Tibial nerve (tissue), 4 donors: ENCODE measurements around the gene IL16. TPM values are rescaled to one million over a fixed set of nuclear protein-coding genes. Genes with fewer than 3 reads are reported as not detected.

ENCODE experiments used
- DNase-seq, 2 donors: peaks; one replicate each; pipeline ENCODE4 v3.0.0-alpha.2; 2019; ENCODE audit warnings: low spot score in 2 of 2
- H3K27ac ChIP-seq, 4 donors: fragments of 200-600 bp; sonication (generic) in 3 of 4; one replicate each; pipeline ENCODE4 v1.5.1; 2017 to 2019; ENCODE audit warnings: mild to moderate bottlenecking in 1 of 4
- H3K27me3 ChIP-seq, 2 donors: fragments of 200-600 bp; sonication (generic) in 1 of 2; one replicate each; pipeline versions ENCODE4 v1.5.1 to v1.6.0; 2017 to 2019
- H3K36me3 ChIP-seq, 3 donors: fragments of 200-600 bp; sonication (generic); one replicate each; pipeline ENCODE4 v1.5.1; 2018 to 2019
- H3K4me1 ChIP-seq, 4 donors: fragments of 200-600 bp; sonication (generic) in 3 of 4; one replicate each; pipeline ENCODE4 v1.5.1; 2017 to 2019
- H3K4me3 ChIP-seq, 4 donors: fragments of 200-600 bp; sonication (generic) in 3 of 4; one replicate each; pipeline ENCODE4 v1.5.1; 2017 to 2019; ENCODE audit warnings: mild to moderate bottlenecking in 1 of 4, moderate library complexity in 1 of 4
- H3K9me3 ChIP-seq, 4 donors: fragments of 200-600 bp; sonication (generic) in 3 of 4; one replicate each; pipeline ENCODE4 v1.5.1; 2017 to 2019
- EP300 ChIP-seq, 2 donors: sonication (generic); formaldehyde crosslinking; IDR thresholded peaks; one replicate each; pipeline ENCODE4 v1.6.1; 2017; ENCODE audit warnings: antibody characterized with exemption in 2 of 2, mild to moderate bottlenecking in 1 of 2
- POLR2A ChIP-seq, 2 donors: fragments of 450-650 bp; IDR thresholded peaks; one replicate each; pipeline ENCODE4 v1.6.1; 2017; ENCODE audit warnings: antibody characterized with exemption in 2 of 2, mild to moderate bottlenecking in 2 of 2, moderate library complexity in 2 of 2
- WGBS, 2 donors: methylation state at CpG; one replicate each; pipeline ENCODE4 v1.1.5; 2018; 5-methylcytosine and 5-hydroxymethylcytosine counted together
- total RNA-seq, 4 donors: library from RNA; depleted of rRNA; stranded (reverse); fragments of >200 nt; gene quantifications; one replicate each; pipeline ENCODE4 v1.1.0, GENCODE V29; 2016
- TF ChIP-seq, protein P1 (sequence below), 5 experiments: fragments of 200-600 bp in 3 of 5; fragments of 450-650 bp in 2 of 5; sonication (generic) in 3 of 5; IDR thresholded peaks; one replicate each; pipeline ENCODE4 v1.5.1; 2016 to 2019; ENCODE audit warnings: antibody characterized with exemption in 5 of 5, mild to moderate bottlenecking in 3 of 5, moderate library complexity in 2 of 5

Gene IL16
- total RNA-seq, 4 donors from 2014 or later = 69.3 to 80.2 (median 75.1) TPM

GRCh38 chr15:81334768-81335435 is 138.2 kb downstream of the IL16 start:
- H3K27ac ChIP-seq = no peak overlapping the region
- no peaks in the 10 kb centered on the region for H3K9me3 ChIP-seq
- no peaks in the 10 kb centered on the region for H3K27me3 ChIP-seq
- no peak overlapping the region for H3K4me3 ChIP-seq
- DNase-seq = no peak
- H3K36me3 ChIP-seq = no peaks in the 10 kb centered on the region
- WGBS, 2 donors = 87 to 90% methylated on average over 10 of the region's 10 CpGs
- TF ChIP-seq POLR2A (IDR thresholded peaks at IDR 0.05) (no peak), EP300 (IDR thresholded peaks at IDR 0.05) (no peak)
- TF ChIP-seq, protein P1, sequence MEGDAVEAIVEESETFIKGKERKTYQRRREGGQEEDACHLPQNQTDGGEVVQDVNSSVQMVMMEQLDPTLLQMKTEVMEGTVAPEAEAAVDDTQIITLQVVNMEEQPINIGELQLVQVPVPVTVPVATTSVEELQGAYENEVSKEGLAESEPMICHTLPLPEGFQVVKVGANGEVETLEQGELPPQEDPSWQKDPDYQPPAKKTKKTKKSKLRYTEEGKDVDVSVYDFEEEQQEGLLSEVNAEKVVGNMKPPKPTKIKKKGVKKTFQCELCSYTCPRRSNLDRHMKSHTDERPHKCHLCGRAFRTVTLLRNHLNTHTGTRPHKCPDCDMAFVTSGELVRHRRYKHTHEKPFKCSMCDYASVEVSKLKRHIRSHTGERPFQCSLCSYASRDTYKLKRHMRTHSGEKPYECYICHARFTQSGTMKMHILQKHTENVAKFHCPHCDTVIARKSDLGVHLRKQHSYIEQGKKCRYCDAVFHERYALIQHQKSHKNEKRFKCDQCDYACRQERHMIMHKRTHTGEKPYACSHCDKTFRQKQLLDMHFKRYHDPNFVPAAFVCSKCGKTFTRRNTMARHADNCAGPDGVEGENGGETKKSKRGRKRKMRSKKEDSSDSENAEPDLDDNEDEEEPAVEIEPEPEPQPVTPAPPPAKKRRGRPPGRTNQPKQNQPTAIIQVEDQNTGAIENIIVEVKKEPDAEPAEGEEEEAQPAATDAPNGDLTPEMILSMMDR (IDR thresholded peaks at IDR 0.05) = no peak
- H3K4me1 ChIP-seq = peaks cover 0 to 23% (median 12%) of the 10 kb centered on the region in 4 donors

DNA sequence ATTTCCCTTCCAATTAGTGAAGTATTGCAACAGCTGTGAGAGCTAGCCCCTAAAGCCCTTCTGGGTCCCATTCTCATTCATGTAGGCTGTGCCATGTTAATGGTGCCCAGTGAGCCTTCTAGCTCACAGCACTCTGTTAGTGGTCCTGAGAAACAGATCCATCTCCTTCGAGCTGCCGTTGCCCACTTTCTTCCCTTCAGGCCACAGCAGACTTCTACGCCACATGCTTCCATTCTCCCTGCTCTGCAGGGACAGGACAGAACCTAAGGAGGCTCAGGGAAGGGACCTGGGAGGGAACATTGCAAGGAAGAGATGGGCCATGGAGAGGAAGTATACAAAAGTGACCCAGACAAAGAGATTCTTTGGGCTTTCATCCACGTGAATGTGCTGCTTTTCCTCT is 139.0 kb downstream of the IL16 start:
- H3K4me3 ChIP-seq = no peak overlapping the region
- H3K9me3 ChIP-seq = no peaks in the 10 kb centered on the region
- H3K36me3 ChIP-seq = no peaks in the 10 kb centered on the region
- H3K27me3 ChIP-seq = no peaks in the 10 kb centered on the region
- WGBS, 2 donors = 87 to 91% methylated on average over 4 of the region's 4 CpGs
- H3K27ac ChIP-seq = no peak overlapping the region
- peaks cover 0 to 23% (median 12%) of the 10 kb centered on the region in 4 donors for H3K4me1 ChIP-seq
- no peak for DNase-seq
- TF ChIP-seq, protein P1 (IDR thresholded peaks at IDR 0.05) = no peak

DNA sequence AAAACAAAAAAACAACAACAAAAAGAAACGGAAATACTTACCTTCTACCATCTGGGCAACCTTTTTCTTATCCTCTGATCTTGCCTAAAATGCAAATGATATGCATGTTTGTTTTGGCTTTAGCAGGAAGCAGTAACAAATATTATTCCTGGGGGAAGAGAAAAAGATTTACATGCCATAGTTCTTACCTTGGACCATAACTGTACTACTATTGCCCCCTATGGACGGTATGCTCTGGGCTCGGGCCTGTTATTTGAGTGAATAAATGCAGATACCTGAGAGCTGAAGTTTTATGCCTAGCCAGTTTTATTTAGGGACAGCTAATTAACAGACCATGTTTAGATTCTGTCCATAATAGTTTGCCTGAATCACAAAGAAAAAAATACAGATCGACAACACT is 139.9 kb downstream of the IL16 start:
- H3K36me3 ChIP-seq = no peaks in the 10 kb centered on the region
- H3K4me3 ChIP-seq = no peak overlapping the region
- no peaks in the 10 kb centered on the region for H3K27me3 ChIP-seq
- H3K9me3 ChIP-seq = no peaks in the 10 kb centered on the region
- DNase-seq = peak in 1 of 2 donors; percentile 39
- TF ChIP-seq, protein P1 (IDR thresholded peaks at IDR 0.05) = peak in 4 of 5 experiments; percentile 11 to 24 (median 24)
- TF ChIP-seq EP300 (IDR thresholded peaks at IDR 0.05) = no peak
- peaks cover 0 to 23% (median 12%) of the 10 kb centered on the region in 4 donors for H3K4me1 ChIP-seq
- no peak overlapping the region for H3K27ac ChIP-seq
- 89 to 92% methylated on average over 4 of the region's 4 CpGs for WGBS, 2 donors

- Histone ChIP-seq H3K36me3 (no peaks in the 10 kb centered on the region), H3K9me3 (no peaks in the 10 kb centered on the region), H3K27ac (no peak overlapping the region), H3K4me1 (peaks cover 0 to 23% (median 12%) of the 10 kb centered on the region in 4 donors), H3K27me3 (no peaks in the 10 kb centered on the region), H3K4me3 (no peak overlapping the region)
- WGBS, 2 donors = 78 to 85% methylated on average over 3 of the region's 3 CpGs
- no peak for DNase-seq
- TF ChIP-seq, protein P1 (IDR thresholded peaks at IDR 0.05) = no peak
- TF ChIP-seq EP300 (IDR thresholded peaks at IDR 0.05) = no peak
- no peak for TF ChIP-seq POLR2A (IDR thresholded peaks at IDR 0.05)
Measured at GRCh38 chr15:81337241-81337640, 140.6 kb downstream of the IL16 start.

GRCh38 chr15:81337713-81338157 is 141.1 kb downstream of the IL16 start:
- Histone ChIP-seq H3K36me3 (no peaks in the 10 kb centered on the region), H3K4me1 (peaks cover 0 to 23% (median 12%) of the 10 kb centered on the region in 4 donors), H3K4me3 (no peak overlapping the region), H3K27ac (peak overlapping the region in 3 of 4 donors; percentile 9 to 69 (median 26)), H3K9me3 (no peaks in the 10 kb centered on the region), H3K27me3 (no peaks in the 10 kb centered on the region)
- DNase-seq = no peak
- no peak for TF ChIP-seq POLR2A (IDR thresholded peaks at IDR 0.05)
- TF ChIP-seq, protein P1 (IDR thresholded peaks at IDR 0.05) = no peak
- no peak for TF ChIP-seq EP300 (IDR thresholded peaks at IDR 0.05)
- WGBS, 2 donors = 48 to 62% methylated on average over 9 of the region's 9 CpGs
